Measurements from ENCODE around the gene ZNF223.

Gene ZNF223

GRCh38 chr19:44051650-44052402 lies at the start of gene ZNF223:
Gene ZNF223, plus strand, starts transcription at chr19:44052036. Its CDS starts 3,141 bp downstream, at chr19:44055177.
- peak; percentile 99 for DNase-seq

GRCh38 chr19:44002212-44002565 lies 49.6 kb upstream of the ZNF223 start:
- DNase-seq: no peak

GRCh38 chr19:44002566-44003460 lies 49.0 kb upstream of the ZNF223 start, which contains the start of gene ZNF230:
Gene ZNF230, plus strand, starts transcription at chr19:44002957. Its CDS starts 4,122 bp downstream, at chr19:44007079.
- DNase-seq: peak; percentile 96

GRCh38 chr19:44003461-44004009 lies 48.3 kb upstream of the ZNF223 start:
- no peak for DNase-seq

- no peak for DNase-seq
Measured at GRCh38 chr19:44005973-44006372, 45.9 kb upstream of the ZNF223 start.

GRCh38 chr19:44007473-44007872 lies 44.4 kb upstream of the ZNF223 start:
- DNase-seq: no peak

- DNase-seq: no peak
Measured at GRCh38 chr19:44010468-44010867, 41.4 kb upstream of the ZNF223 start.

- no peak for DNase-seq
Measured at GRCh38 chr19:44019498-44019897, 32.3 kb upstream of the ZNF223 start.

GRCh38 chr19:44021221-44021620 lies 30.6 kb upstream of the ZNF223 start:
- DNase-seq: no peak

- DNase-seq: no peak
Measured at GRCh38 chr19:44024900-44025216, 27.0 kb upstream of the ZNF223 start.

- DNase-seq: peak; percentile 85
Measured at GRCh38 chr19:44025217-44025936, 26.5 kb upstream of the ZNF223 start, which contains the start of gene ZNF222. Gene ZNF222, plus strand, starts transcription at chr19:44025379. Its CDS starts 58 bp downstream, at chr19:44025437.

GRCh38 chr19:44026622-44027021 lies 25.2 kb upstream of the ZNF223 start:
- DNase-seq: no peak

- no peak for DNase-seq
Measured at GRCh38 chr19:44032001-44032610, 19.7 kb upstream of the ZNF223 start.

GRCh38 chr19:44042147-44042546 lies 9.7 kb upstream of the ZNF223 start:
- no peak for DNase-seq

GRCh38 chr19:44050740-44051649 lies 841 bp upstream of the ZNF223 start:
- peak; percentile 92 for DNase-seq

- DNase-seq: no peak
Measured at GRCh38 chr19:44055870-44056269, 4.0 kb downstream of the ZNF223 start.

GRCh38 chr19:44059229-44059628 lies 7.4 kb downstream of the ZNF223 start:
- no peak for DNase-seq

GRCh38 chr19:44061038-44061437 lies 9.2 kb downstream of the ZNF223 start:
- DNase-seq: no peak

- DNase-seq: no peak
Measured at GRCh38 chr19:44066305-44066704, 14.5 kb downstream of the ZNF223 start.

- no peak for DNase-seq
Measured at GRCh38 chr19:44069415-44069814, 17.6 kb downstream of the ZNF223 start.

GRCh38 chr19:44071824-44072542 lies 20.1 kb downstream of the ZNF223 start, which contains the start of gene ZNF284:
Gene ZNF284, plus strand, starts transcription at chr19:44072159. Its CDS starts 4,231 bp downstream, at chr19:44076390.
- DNase-seq: peak; percentile 95
